ENCODE results near the gene PRKCH. TPM values are rescaled to one million over a fixed set of nuclear protein-coding genes. Genes with fewer than 3 reads are reported as not detected.
A peak's percentile ranks its signal among the peaks of the same experiment; 100 is the strongest.

PRKCH gene
- total RNA-seq, 4 donors from 2014 or later, result 17.9 to 28.7 (median 25.0) TPM

DNA sequence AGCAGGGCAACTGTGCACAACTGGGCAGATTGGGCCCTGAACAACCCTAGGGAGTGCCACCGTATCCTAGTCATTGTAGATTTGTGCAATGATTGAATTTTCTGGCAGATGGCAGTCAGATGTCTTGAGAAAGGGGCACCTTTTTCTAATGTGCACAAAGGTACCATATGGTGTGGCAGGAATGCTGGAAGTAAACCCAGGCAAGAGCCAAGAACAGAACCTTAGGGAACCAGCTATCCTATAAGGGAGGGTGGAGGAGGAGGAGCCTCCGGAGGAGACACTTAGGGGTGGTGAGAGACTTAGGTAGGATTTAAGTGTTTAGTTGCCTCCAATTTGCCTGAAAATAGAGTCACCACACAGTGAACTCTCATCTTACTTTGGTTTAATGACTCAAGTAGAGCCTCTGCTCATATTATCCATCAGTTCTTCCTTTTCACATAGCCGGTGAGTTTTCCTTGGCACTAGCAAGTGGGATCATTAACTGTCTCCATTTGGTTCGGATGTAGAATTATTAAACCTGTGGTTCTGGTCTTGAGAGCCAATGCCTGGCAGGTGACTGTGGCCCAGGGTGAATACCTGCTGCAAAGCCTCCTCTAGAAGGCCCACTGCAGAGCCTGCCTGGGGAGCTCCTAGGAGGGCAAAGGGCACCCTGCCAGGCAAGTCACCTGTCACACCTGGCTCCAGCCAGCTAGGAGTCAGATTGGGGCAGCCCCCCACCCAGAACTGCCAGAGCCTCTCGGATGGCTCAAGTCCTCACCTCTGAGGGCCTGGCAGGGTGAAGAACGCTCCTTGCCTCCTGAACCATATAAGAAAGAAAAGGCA is 189.6 kb downstream of the PRKCH start:
- Histone ChIP-seq H3K27ac (peak overlapping the region in 2 of 4 donors; percentile 18 to 21), H3K4me1 (peaks cover 0 to 39% (median 0%) of the 10 kb centered on the region in 3 donors), H3K27me3 (no peaks in the 10 kb centered on the region), H3K36me3 (no peaks in the 10 kb centered on the region), H3K4me3 (no peak overlapping the region), H3K9me3 (no peaks in the 10 kb centered on the region)
- TF ChIP-seq EP300 (IDR thresholded peaks at IDR 0.05), result no peak
- TF ChIP-seq POLR2A (IDR thresholded peaks at IDR 0.05), result no peak
- TF ChIP-seq, protein P1, sequence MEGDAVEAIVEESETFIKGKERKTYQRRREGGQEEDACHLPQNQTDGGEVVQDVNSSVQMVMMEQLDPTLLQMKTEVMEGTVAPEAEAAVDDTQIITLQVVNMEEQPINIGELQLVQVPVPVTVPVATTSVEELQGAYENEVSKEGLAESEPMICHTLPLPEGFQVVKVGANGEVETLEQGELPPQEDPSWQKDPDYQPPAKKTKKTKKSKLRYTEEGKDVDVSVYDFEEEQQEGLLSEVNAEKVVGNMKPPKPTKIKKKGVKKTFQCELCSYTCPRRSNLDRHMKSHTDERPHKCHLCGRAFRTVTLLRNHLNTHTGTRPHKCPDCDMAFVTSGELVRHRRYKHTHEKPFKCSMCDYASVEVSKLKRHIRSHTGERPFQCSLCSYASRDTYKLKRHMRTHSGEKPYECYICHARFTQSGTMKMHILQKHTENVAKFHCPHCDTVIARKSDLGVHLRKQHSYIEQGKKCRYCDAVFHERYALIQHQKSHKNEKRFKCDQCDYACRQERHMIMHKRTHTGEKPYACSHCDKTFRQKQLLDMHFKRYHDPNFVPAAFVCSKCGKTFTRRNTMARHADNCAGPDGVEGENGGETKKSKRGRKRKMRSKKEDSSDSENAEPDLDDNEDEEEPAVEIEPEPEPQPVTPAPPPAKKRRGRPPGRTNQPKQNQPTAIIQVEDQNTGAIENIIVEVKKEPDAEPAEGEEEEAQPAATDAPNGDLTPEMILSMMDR (IDR thresholded peaks at IDR 0.05), result no peak
- TF ChIP-seq POLR2AphosphoS5 (IDR thresholded peaks at IDR 0.05), result no peak
- no peak for ATAC-seq
- WGBS, 2 donors (ENCODE audit: low coverage in 1 of 2), result 89 to 94% methylated on average over 3 of the region's 6 CpGs

DNA sequence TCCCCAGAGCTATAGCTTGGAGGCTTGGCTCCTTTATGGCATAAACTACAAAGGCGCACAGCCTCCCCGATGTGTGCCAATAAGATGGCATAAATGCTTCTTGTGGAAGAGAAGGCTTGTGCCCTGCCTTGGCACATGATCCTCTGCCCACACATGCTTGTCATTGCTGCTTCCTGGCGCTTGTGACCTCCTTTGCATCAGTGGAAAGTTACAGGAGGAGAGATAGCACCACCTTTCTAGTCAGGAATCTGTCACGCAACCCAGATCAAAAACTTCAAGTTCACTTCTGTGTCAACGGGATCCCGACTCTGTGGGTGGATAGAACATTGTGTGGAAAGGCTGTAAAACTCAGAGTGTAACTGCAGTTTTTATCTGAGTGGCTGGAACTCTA is 190.2 kb downstream of the PRKCH start:
- ATAC-seq, result no peak
- Histone ChIP-seq H3K9me3 (no peaks in the 10 kb centered on the region), H3K27me3 (no peaks in the 10 kb centered on the region), H3K27ac (peak overlapping the region in 2 of 4 donors; percentile 18 to 21), H3K36me3 (no peaks in the 10 kb centered on the region), H3K4me1 (peaks cover 0 to 45% (median 0%) of the 10 kb centered on the region in 3 donors), H3K4me3 (no peak overlapping the region)
- no peak for TF ChIP-seq EP300 (IDR thresholded peaks at IDR 0.05)
- 57 to 69% methylated on average over 3 to 6 of the region's 6 CpGs for WGBS, 2 donors (ENCODE audit: low coverage in 1 of 2)

DNA sequence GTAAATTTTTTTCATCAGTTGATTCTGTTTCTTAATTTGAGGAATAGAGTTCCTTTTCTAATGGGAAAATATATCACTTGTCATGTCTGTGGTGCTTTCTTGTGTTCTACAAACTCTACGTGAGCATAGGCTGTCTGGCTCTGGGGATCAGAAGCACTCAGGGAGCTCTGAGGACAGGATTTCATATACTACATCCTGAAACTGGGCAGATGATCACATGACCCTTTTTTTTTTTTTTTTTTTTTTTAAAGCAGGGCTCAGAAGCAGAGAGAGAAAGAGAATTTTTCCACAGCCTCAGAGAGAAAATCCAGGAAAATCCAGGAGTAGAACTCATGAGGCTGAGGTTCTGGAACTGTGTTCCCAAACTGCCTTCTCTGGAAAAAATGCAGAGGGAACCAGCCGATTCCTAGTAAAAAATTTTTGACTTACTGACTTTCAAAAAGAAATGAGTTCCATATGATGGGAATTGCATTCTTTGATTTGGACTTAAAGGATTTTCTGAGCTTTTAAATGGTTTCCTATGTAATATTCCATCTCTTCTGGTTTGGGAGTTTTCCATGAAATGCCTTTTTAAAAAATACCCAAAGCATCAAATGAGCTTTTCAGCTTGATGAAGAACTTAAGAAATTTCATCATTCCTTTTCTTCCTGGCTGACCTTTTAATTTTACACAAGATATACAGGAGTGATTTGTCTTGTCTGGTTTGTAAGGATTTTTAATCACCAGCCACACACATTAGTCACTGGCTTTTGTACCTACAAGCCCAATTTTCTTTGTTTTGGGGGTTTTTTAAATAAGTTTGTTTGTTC is 190.9 kb downstream of the PRKCH start:
- Histone ChIP-seq H3K27me3 (no peaks in the 10 kb centered on the region), H3K36me3 (no peaks in the 10 kb centered on the region), H3K4me1 (peaks cover 0 to 52% (median 3%) of the 10 kb centered on the region in 3 donors), H3K27ac (peak overlapping the region in 2 of 4 donors; percentile 21 to 44), H3K9me3 (no peaks in the 10 kb centered on the region), H3K4me3 (no peak overlapping the region)
- 26 to 46% methylated on average over 2 of the region's 2 CpGs for WGBS, 2 donors (ENCODE audit: low coverage in 1 of 2)
- ATAC-seq, result peak; percentile 46
- peak; percentile 64 for TF ChIP-seq POLR2AphosphoS5 (IDR thresholded peaks at IDR 0.05)
- TF ChIP-seq, protein P1 (IDR thresholded peaks at IDR 0.05), result no peak
- no peak for TF ChIP-seq POLR2A (IDR thresholded peaks at IDR 0.05)
- TF ChIP-seq EP300 (IDR thresholded peaks at IDR 0.05), result no peak

DNA sequence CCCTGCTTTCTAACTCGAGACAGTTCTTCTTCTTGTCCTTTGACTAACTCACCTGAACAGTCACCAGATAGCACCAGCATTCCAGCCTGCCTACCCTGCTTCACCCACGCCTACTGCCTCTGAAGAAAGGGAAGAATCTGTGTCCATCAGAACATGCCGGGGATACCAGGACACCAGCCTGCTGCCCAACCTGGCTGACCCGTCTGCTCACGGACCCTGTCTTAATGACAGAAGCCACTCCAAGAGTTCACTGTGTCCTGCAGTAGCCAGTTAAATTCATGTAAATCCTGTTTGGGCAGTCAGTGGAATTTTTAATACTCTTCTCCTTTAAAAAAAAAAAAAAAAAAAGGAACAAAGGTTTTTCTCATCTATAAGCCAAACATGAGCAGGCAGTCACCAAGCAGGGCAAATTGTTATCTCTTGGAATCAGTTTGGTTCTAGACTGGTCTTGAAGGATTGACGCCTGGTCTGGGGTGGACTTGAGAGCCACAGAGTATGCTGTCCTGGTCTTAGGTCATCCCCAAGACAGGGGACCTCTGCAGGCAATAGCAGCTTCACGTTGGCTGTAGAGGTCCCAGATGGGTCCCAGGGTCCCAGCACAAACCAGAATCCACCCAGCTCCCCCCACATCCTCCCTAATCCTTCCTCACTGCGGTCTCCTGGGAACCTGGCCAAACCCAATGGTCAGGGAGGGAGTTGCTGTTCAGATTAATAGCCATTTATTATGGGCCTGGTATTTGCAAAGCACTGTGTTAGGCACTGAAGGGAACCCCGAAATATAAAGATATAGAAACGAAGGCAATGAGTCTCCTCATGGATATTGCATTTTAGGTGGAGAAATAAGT is 192.8 kb downstream of the PRKCH start:
- ATAC-seq, result no peak
- Histone ChIP-seq H3K4me1 (peaks cover 3 to 66% (median 5%) of the 10 kb centered on the region in 3 donors), H3K4me3 (no peak overlapping the region), H3K27ac (no peak overlapping the region), H3K9me3 (no peaks in the 10 kb centered on the region), H3K27me3 (no peaks in the 10 kb centered on the region), H3K36me3 (no peaks in the 10 kb centered on the region)
- no peak for TF ChIP-seq POLR2AphosphoS5 (IDR thresholded peaks at IDR 0.05)
- TF ChIP-seq EP300 (IDR thresholded peaks at IDR 0.05), result no peak
- TF ChIP-seq POLR2A (IDR thresholded peaks at IDR 0.05), result no peak
- TF ChIP-seq, protein P1 (IDR thresholded peaks at IDR 0.05), result no peak
- 88 to 100% methylated on average over 2 to 8 of the region's 10 CpGs for WGBS, 2 donors (ENCODE audit: low coverage in 1 of 2)

DNA sequence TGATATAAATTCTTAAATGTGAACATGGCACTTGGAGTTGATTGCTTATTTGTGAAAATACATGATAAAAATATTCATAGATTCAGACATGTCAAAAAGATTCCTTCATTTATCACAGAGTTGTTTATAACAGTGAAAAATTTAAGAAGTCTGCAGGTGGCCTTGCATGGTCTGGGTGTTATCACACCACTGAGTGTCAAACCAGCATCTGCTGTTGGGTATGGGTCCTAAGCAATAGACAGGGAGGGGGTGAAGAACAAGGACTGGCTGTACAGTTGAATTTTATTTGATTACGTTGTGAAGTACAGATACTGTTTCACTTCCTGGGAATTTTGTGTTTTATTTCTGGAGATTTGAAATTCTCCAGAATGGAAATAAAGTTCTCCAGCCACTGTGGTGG is 193.5 kb downstream of the PRKCH start:
- no peaks in the 10 kb centered on the region for H3K36me3 ChIP-seq
- no peak for ATAC-seq
- no peaks in the 10 kb centered on the region for H3K27me3 ChIP-seq
- no peak overlapping the region for H3K4me3 ChIP-seq
- no peak overlapping the region for H3K27ac ChIP-seq
- H3K9me3 ChIP-seq, result no peaks in the 10 kb centered on the region
- 50 to 75% methylated on average over 1 of the region's 1 CpG for WGBS, 2 donors (ENCODE audit: low coverage in 1 of 2)
- H3K4me1 ChIP-seq, result peaks cover 3 to 66% (median 5%) of the 10 kb centered on the region in 3 donors
- TF ChIP-seq POLR2A (IDR thresholded peaks at IDR 0.05), result no peak
- TF ChIP-seq, protein P1 (IDR thresholded peaks at IDR 0.05), result no peak
- no peak for TF ChIP-seq POLR2AphosphoS5 (IDR thresholded peaks at IDR 0.05)
- no peak for TF ChIP-seq EP300 (IDR thresholded peaks at IDR 0.05)
